Activated CD4-positive, alpha-beta T cell treated with anti-CD3 and anti-CD28 coated beads, Interleukin-10, Interleukin-2, amounts not matched to agents 100 ng/mL and 50 ng/mL, durations not matched to agents 16 hours and 8 hours (primary cell): ENCODE data around the gene KCNQ1.
A peak's percentile ranks its signal among the peaks of the same experiment; 100 is the strongest.

ENCODE experiments used
- DNase-seq: peaks from one replicate; pipeline ENCODE4 v3.0.0-alpha.2; 2020

Gene KCNQ1

GRCh38 chr11:2883979-2884815 is 439.4 kb downstream of the KCNQ1 start:
- DNase-seq: no peak

GRCh38 chr11:2885017-2885677 is 440.3 kb downstream of the KCNQ1 start:
- peak; percentile 25 for DNase-seq

GRCh38 chr11:2885678-2886081 is 440.9 kb downstream of the KCNQ1 start, which contains the start of gene CDKN1C:
Gene CDKN1C, minus strand, starts transcription at chr11:2885775. Its CDS starts 319 bp downstream, at chr11:2885456.
- peak; percentile 83 for DNase-seq

GRCh38 chr11:2886191-2886894 is 441.5 kb downstream of the KCNQ1 start:
- no peak for DNase-seq

- no peak for DNase-seq
Observed at GRCh38 chr11:2886936-2887335, 442.1 kb downstream of the KCNQ1 start.

- no peak for DNase-seq
Observed at GRCh38 chr11:2887515-2888195, 442.8 kb downstream of the KCNQ1 start.

- peak; percentile 86 for DNase-seq
Observed at GRCh38 chr11:2888266-2888968, 443.6 kb downstream of the KCNQ1 start.

GRCh38 chr11:2889362-2890273 is 444.8 kb downstream of the KCNQ1 start:
- DNase-seq: no peak

GRCh38 chr11:2890466-2891294 is 445.9 kb downstream of the KCNQ1 start:
- no peak for DNase-seq

- no peak for DNase-seq
Observed at GRCh38 chr11:2891326-2892214, 446.8 kb downstream of the KCNQ1 start.

- DNase-seq: peak; percentile 84
Observed at GRCh38 chr11:2892215-2892966, 447.6 kb downstream of the KCNQ1 start.

- DNase-seq: peak; percentile 61
Observed at GRCh38 chr11:2892967-2893528, 448.2 kb downstream of the KCNQ1 start.

- DNase-seq: no peak
Observed at GRCh38 chr11:2893935-2894334, 449.1 kb downstream of the KCNQ1 start.

- no peak for DNase-seq
Observed at GRCh38 chr11:2896047-2896446, 451.2 kb downstream of the KCNQ1 start.

GRCh38 chr11:2897048-2897447 is 452.2 kb downstream of the KCNQ1 start:
- DNase-seq: no peak

- peak; percentile 88 for DNase-seq
Observed at GRCh38 chr11:2898366-2899079, 453.7 kb downstream of the KCNQ1 start.
